NCI-H1930 (cell line): ENCODE results near the gene TMEM89.

ENCODE experiments used
- DNase-seq, 2 experiments: peaks; one replicate each; lab custom pipeline; 2025; lab: John Stamatoyannopoulos, UW

TMEM89 gene

DNA sequence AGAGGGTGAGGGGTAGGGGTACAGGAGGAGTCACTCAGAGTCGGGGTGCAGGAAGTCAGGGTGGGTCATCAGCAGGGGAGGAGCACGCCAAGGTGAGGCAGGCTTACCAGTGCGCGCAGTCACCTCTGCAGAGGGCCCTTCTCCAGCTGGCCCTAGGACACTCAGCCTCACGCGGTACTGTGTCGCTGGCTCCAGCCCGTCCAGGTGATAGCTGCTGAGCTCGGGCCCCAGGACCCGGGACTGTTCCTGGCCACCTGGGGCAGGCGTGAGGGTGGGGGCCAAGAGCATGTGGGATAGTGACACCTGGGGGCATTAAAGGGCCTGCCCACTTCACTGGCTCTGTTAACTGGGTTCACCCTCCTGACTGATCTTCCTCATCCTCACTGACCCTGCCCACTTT is 33.9 kb downstream of the TMEM89 start:
- no peak for DNase-seq

DNA sequence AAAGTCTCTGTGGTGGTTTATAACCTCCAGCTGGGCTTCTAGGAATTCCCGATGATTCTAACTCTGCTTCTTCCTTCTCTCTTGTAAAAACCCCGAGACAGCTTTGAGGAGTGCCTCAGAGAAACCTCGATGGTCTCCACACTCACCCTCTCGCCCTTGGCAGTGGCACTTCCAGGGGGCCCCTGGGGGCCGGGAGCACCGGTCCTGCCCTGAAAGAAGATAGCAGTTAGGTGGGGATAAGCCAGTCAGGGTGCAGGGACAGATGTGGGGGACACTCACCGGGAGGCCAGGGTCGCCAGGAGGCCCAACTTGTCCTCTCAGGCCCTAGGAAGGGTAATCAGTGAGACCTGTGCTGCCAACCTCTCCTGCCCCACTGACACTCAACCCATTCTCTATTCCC is 36.2 kb downstream of the TMEM89 start:
- DNase-seq, result no peak

DNA sequence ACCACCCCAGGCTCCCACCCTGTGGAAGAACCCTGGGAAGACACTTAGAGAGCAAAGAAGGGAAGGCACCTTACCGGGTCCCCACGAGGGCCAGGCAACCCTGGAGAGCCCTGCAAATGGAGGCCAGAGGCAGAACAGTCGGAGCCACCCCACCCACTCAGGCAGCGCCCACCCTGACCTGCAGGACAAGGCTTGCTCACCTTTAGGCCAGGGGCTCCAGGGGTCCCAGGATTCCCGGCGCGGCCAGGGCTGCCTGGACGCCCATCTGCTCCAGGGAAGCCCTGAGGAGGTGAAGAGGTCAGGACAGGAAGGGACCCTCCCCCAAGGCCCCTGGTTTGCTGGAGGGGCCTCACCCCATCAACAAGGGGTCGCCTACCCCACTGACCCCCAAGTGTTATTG is 36.7 kb downstream of the TMEM89 start:
- DNase-seq, result no peak

DNA sequence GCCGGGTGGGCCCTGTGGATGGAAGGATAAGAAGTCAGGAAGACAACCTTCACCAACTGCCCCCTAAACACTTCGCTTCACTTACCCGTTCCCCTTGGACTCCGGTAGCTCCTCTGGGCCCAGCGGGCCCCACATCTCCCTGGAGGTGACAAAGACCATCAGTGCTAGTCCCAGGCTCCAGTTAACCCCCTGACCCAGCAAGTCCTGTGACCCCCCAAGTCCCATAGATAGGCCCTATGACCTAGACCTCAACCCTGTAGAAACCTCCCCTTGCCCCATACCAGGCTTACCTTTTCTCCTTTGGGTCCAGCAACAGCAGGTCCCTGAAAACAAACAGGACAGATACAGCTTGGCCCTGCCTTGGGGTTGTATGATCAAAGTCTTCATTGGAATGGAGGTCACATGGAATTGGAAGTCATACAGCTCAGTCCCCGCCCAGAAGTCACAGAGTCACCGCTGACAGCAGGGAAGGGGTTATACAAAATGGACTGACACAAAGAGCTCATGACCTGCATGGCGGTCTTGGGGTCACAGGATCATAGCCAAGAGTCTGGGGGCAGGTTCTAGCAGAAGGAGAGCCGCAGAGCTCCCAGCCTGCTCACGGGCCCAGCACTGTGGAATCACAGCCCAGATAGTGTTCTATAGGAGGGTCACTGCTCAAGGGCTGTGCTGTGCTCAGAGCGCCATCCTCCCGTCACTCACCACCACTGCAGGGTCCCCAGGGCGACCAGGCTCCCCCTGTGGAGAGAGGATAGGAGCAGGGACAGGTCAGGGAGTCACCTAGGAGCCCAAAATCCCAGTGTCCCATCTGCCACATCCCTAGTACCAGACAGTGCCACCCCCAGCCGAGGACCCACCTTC is 39.7 kb downstream of the TMEM89 start:
- DNase-seq, result no peak

DNA sequence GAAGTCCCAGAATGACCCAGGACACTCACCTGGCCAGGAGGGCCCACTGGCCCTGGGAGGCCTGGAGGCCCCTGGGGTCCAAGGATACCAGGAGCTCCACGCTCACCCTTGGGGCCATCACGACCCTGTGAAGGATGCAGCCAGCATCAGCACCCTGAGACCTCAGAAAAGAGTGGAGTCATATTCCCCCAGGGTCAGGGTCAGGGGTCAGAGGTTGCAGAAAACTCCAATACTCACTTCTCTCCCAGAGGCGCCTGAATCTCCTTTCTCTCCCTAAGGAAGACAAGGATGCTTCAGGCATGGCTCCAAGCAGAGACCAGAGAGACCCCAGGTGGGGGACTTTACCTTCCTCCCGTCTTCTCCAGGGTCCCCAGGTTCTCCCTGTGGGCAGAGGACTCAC is 44.9 kb downstream of the TMEM89 start:
- DNase-seq, result no peak

DNA sequence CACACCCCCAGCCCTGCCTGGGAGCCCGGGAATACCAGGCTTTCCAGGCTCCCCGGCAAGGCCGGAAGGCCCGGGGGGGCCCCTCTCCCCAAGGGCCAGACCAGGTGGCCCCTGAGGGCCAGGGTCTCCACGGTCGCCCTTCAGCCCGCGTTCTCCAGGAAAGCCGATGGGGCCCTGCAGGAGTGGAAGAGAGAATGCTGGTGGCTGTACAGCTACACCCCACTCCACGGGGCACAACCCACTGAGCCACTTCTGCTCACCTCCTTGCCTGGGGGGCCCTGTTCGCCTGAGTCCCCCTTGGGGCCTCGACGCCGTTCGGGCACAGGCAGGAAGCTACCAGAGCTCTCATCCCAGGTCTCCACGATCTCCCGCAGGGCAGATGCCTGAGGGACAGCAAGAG is 46.2 kb downstream of the TMEM89 start:
- DNase-seq, result no peak

DNA sequence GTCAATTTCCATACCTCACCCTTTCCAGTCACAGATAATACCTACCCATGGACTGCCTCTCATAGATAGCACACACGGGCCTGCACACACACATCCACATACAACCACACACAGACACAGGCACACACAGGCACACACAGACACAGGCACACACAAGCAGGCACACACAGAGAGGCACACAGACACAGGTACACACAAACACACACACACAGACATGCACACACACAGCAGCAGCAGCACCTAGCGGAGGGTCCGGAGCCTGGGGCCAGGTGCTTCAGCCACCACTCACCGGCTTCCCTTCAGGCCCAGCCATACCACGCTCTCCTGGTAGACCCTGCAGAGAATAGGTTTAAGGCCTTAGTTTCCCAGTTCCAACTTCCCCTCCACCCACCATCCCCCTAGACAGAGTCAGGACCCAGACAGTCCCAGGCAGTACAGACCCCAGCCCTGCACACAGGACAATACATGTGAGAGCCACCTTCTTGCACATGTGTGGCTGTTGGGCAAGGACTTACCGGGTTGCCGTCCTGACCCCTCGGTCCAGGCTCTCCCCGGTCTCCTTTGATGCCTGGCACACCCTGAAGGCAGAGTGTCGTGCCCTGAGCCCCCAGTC is 47.5 kb downstream of the TMEM89 start:
- no peak for DNase-seq

DNA sequence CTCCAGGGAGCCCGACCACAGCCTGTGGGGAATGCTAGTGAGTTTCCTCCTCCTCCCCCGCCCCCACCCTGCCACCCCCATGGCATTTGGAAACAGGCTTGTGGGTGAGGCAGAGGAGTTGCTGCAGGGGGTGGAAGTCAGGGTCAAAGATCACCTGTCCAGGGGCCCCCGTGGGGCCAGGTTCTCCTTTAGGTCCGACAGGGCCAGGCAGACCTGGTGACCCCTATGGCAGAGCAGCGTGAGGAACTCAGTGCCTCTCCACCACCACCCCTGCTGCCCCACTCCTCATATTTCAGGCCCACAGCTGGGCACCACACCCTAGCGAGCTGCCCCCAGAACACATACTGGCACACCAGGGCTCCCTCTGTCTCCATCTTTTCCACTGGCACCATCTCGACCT is 49.1 kb downstream of the TMEM89 start:
- no peak for DNase-seq

DNA sequence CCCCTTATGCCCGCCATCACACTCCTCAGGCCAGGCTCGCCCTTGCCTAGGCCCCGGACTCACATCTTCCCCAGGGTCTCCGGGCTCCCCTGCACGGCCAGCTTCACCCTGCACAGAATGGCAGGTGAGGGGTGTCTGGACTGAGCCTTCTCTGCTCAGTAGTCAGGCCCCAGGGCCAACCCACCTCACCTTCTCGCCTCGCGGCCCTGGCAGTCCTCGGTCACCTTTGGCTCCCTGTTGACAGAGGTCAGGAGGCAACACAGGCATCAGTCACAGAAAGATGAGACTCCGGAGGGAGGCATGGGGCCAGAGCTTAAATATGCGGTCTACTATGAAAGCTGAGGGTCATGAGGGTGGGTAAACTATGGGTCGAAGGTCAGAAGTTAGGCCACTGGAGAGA is 49.6 kb downstream of the TMEM89 start:
- no peak for DNase-seq
